Left renal pelvis (tissue), 4 donors: ENCODE results near the gene PAXX. TPM values are rescaled to one million over a fixed set of nuclear protein-coding genes. Genes with fewer than 3 reads are reported as not detected.

Source experiments
- DNase-seq, 4 donors: peaks; one replicate each; pipeline ENCODE4 v3.0.0-alpha.2; 2013; ENCODE audit warnings: low read depth in 4 of 4, low spot score in 3 of 4
- polyA plus RNA-seq, 4 donors: library from polyadenylated mRNA; unstranded; fragments of 120-200 nt; gene quantifications; one replicate each; pipeline ENCODE4 v1.2.1, GENCODE V29; 2013; ENCODE audit not compliant: insufficient read length in 4 of 4

PAXX gene
- polyA plus RNA-seq, 4 donors = 22.4 to 46.5 (median 28.3) TPM

DNA sequence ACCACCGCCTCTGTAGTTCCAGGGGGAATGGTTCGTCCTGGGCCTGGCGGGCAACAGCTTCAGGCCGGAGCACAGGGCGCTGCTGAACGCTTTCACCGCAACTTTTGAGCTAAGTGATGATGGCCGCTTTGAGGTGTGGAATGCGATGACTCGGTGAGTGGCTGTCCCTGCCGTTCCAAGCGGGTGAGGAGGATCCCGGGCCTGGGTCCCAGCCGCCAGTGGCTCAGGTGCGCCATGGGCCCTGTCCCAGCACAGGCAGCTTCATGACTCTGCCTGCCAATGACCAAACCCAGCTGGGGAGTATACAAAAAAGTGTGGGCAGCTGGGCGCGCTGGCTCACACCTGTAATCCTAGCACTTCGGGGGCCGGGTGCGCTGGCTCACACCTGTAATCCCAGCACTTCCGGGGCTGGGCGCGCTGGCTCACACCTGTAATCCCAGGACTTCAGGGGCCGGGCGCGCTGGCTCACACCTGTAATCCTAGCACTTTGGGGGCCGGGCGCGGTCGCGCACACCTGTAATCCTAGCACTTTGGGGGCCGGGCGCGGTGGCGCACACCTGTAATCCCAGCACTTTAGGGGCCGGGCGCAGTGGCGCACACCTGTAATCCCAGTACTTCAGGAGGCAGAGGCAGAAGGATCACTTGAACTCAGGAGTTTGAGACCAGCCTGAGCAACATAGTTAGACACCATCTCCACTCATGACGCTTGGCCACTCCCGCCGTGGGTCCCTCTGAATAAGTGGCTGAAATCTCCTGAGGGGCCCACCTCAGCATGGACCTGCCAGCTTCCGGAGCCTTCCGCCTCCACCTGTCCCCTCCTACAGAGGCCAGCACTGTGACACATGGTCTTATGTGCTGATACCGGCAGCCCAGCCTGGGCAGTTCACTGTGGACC, 39.1 kb upstream of the PAXX start:
- DNase-seq = no peak

DNA sequence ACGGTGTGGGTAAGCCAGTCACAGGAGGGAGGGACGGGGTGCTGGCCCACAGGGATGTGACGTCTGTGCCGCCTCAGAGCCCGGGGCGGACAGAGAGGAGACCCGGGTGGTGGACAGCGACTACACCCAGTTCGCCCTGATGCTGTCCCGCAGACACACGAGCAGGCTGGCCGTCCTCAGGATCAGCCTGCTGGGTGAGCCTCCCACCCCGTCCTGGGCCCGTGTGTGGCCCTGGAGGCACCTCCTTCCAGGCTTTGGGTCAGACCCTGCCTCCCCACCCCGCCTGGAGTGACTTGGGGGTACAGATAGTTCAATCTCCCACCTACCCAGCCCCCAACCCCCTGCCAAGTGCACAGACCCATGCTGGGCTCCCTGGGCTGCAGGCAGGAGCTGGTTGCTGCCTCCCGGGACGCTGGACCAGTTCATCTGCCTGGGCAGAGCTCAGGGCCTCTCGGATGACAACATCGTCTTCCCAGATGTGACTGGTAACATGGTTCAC, 38.4 kb upstream of the PAXX start:
- DNase-seq = no peak

DNA sequence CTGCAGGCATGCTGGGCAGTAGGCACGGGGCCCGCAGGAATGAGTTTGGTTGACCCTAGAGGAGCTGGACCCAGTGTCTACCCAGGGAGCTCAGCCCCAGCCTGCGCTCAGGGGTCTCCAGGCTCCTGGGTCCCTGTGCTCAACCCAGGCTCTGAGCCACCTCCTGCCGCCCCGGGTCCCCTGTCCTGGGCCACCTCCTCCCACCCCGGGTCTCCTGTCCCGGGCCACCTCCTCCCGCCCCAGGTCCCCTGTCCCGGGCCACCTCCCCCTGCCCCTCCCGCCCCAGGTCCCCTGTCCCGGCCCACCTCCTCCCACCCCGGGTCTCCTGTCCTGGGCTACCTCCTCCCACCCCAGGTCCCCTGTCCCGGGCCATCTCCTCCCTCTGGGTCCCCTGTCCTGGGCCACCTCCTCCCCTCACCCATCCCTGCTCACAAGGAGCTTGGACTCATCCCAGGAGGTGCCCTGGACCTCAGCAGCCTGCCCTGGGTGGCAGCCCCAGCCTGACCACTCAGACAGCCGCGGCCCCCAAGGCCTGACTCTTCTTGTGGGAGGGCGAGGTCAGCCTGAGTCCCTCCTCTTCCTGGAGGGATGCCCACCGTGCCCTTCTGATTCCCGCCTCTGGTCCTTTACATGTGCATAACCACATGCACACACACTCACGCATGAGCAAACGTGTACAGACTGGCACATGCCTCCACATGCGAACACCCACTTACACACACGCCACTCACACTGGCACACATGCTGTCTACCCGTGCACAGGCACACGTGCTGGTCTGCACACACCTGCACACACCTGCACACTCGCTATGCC, 37.7 kb upstream of the PAXX start:
- DNase-seq = no peak

DNA sequence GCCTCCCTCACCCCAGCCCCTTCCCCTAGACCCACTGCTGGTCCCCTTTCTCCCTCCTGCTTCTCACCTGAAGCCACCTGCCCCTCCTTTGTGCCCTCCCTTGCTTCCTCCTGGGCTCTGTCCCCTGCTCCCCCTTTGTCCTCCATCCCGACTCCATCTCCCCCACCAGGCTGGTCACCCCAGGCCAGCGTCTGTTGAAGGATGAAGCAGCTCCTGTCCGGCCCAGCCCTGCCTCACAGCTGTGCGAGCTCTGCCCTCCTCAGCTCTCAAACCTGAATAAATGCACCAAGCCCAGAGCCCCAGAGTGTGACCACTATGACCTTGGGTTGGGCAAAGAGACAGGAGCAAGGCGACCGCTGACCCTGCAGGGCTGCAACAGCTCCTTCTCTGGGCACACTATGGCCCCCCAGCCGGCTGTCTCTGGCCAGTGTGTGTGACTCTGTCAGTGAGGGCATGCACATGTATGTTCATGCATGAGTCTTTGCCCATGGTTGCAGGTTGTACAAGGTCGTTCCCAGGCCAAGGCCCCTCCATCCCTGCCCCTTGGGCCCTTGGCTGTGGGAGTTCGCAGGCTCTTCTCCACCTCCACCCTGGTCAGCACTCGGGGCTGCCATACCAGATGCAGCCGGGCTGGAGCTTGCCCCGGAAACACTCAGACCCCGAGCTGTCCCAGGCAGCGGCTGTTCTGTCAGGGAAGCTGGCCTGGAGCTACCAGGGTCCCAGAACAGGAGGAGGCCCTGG, 36.9 kb upstream of the PAXX start:
- DNase-seq = no peak

DNA sequence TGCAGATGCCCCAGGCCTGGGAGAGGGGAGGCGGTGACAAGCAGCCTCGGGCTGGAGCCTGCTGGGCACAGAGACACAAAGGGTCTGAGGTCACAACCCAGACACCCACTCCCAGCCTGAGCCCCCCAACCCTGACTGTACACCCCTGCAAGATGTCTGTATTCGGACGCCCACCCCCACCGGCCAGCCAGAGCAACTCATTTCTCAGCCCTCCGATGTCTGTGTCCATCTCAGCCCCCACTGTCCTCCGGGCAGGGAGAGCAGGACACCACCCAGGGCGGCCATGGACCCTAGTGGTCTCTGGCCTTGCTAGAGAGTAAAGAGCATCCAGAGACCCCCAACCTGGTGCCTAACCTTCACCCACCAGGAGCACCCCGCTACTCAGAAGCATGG, 36.3 kb upstream of the PAXX start:
- DNase-seq = no peak

DNA sequence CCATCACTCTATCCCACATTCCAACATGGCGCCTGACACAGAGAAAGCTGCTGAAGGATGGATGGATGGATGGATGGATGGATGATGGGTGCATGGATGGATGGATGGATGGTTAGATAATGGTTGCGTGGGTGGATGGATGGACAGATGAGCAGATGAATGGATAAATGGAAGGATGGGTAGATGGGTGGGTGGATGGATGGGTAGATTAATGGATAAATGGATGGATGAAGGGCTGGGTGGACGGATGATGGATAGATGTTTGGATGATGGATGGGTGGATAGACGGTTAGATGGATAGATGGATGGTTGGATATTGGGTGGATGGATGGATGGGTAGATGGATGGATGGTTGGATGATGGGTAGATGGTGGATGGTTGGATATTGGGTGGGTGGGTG, 35.6 kb upstream of the PAXX start:
- DNase-seq = no peak

DNA sequence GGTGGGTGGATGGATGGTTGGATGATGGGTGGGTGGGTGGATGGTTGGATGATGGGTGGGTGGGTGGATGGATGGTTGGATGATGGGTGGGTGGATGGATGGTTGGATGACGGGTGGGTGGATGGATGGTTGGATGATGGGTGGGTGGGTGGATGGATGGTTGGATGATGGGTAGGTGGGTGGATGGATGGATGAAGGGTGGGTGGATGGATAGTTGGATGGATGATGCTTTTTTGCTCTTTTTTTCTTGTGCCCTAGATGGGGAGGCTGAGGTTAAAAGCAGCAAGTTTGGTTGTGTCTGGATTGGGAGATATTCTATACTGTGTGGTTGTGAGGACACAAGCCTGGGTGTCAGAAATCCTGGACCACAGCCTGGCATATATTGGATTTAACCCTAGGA, 34.8 kb upstream of the PAXX start:
- DNase-seq = no peak

DNA sequence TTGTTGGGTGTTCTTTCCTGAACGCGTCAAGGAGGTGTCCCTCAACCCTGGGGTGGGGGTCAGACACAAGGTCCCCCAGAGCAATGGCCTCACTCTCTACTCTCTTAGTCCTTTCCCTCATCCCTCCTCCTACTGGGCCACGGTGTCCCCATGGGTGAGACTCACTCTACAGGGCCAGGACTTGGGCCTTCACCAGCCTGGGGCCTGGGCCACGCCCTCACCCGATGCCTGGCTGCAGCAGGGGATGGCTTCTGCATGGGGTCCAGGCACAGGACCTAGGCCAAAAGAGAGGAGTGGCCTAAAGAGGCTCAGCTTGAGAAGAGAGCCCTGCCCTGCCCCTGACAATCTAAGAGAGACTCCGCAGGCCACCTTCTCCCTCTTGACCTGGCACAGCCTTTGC, 34.3 kb upstream of the PAXX start:
- no peak for DNase-seq

DNA sequence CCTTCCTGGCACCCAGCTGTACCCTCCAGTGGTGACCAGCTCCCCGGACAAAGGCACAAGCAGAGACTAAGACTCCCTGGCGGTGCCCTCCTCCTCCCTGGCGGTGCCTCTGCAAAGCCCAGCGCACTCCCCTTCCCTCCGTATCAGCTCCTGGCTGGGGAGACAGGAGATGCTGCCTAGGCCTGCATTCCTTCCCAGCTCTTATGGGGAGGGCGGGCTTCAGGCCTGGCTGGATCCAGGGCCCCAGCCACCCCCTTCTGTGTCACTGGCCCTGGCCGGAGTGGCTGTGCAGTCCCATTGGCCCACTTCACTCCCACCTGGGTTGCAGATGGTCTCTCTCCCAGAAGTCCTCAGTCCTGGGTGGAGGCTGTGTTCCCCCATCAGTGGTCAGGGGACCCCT, 33.7 kb upstream of the PAXX start:
- no peak for DNase-seq

DNA sequence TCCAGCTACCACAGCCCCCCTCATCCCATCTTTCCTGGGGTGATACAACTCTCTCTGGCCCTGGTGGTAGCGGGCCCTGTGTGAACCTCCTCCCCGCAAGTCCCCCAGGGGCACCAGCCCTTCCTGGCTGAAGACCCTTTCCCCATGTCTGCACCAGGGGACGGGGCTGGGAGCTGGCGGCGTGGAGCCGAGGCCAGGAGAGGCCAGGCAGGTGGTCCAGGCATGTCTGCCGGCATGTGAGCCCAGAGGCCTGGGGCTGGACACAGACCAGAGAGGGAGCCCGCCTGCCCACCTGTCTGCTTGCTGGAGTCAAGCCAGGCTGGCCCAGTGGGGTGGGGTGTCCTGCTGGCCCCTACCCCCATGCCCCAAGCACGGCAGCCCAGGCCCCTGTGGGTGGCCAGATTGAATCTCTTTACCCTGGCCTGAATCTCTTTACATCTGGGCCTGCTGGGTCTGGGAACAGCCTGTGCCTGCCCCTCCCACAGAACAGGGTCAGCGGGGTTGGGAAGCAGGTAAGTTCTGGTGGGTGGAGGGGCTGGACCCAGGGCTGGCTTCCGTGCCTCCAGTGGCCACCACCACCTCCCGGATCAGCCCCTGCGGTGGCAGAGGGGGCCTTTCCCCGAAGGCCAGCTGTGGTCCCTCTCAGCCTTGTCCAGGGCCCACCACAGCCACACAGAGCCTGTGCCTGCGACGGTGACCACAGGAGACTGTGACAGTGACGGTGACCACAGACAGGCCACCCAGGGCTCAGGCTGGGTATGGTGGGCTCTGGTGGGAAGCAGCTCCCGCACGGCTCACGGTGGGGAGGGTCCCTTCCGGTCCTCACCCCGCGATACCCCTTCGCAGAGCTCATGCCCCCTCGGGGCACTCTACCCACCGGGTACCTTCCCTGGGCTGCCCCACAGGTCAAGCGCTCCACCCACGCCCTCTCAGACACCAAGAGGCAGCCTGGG, 33.0 kb upstream of the PAXX start:
- DNase-seq = no peak

DNA sequence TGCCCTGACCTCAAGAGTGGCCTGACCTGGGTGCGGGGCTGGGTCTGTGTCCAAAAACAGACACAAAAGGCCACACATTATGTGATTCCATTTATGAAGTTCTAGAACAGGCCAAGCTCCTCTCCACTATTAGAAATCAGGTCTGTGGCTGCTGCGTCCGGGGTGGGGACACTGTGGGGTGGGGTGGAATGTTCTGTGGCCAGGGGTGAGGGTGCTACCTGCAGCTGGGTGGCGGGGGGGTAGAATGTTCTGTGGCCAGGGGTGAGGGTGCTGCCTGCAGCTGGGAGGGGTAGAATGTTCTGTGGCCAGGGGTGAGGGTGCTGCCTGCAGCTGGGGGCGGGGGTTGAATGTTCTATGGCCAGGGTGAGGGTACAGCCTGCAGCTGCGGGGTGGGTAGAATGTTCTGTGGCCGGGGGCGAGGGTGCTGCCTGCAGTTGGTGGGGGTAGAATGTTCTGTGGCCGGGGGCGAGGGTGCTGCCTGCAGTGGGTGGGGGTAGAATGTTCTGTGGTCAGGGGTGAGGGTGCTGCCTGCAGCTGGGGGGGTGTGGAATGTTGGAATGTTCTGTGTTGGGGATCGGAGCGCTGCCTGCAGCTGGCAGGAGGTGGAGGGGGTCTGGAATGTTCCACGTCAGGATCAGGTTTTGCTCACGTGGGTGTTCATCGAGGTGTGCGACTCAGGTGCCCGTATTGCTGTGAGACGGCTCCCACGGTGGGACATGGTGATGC, 31.8 kb upstream of the PAXX start:
- no peak for DNase-seq

DNA sequence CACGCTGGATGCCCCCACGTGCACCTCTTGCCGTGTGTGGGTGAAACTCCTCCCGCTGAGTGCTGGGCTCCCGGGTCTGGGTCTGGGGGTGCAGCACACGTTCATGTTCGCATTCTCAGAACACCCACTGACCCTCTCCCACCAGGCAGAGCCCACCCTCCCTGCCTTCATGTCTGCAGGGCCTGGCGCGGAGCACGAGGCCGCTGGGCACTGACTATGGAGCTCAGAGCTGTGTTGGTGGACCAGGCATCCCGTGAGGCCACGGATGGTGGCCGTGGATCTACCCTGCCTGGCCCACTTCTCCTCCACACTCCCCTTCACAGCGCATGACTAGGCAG, 31.3 kb upstream of the PAXX start:
- DNase-seq = no peak

DNA sequence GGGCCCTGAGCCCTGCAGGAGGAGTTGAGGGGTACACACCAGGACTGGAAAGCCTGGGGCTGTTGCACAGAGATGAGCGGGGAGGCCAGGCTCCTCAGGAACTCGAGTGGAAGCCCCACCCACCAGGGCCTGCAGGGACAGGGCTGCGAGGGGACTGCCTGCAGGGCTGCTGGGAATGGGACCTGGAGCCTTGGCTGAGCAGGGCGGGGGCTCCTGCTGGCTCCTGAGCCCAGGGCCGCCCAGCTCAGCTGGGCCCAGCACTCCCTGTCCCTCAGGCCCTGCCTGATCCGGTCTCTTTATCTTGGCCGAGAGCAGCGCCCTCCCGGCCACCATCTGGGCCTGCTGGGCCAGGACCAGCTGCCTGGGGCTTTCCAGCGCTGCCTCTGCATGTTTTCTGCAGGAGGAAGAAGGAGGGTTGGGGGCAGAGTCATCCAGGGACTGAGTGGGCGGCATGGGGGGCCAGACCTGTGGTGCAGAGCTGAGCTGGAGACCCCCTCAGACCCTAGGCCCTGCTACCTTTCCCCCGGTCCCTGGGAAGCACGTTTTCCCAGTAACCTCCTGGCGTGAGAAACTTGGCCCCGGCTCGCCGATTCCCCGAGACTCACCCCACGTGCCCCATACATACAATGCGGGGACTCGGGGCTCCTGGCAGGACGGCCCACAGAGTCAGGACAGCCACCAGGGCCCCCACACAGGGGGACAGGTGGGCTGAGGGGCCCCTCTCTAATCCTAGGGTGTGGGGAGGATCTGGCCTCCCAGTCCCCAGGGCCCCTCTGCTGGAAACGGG, 30.8 kb upstream of the PAXX start:
- DNase-seq = no peak

DNA sequence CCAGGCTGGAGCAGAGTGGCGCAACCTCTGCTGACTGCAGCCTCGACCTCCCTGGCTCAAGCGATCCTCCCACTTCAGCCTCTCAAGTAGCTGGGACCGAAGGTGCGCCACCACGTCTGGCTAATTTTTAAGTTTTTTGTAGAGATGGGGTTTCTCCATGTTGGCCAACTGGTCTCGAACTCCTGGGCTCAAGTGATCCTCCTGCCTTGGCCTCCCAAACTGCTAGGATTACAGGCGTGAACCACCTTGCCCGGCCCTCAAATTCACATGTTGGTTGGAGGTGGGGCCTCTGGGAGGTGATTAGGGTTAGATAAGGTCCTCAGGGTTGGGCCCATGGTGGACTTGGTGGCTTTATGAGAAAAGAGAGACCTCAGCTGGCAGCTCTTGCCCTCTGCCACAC, 30.1 kb upstream of the PAXX start:
- DNase-seq = no peak

DNA sequence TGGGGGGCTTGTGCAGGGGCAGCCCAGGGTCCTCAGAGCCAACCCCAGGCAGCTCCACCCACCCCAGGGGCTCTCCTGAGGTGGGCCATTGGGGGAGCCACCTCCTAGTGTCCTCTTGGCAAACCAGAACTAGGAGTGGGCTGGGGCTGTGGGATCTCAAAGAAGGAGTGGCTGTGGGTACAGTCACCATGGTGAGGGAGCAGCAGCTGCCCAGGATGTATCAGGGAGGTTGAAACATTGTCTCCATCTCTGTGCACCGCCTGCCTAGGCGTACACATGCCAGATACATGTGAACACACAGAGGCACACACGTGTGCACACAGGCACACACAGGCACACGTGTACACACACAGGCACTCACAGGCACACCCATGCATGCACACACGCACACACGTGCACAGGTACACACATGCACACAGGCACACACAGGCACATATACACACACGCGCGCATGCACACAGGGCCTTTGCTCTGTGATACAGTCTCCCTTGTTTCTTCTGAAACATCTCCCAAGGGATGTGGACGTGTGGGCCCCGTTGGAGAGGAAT, 29.4 kb upstream of the PAXX start:
- DNase-seq = no peak

DNA sequence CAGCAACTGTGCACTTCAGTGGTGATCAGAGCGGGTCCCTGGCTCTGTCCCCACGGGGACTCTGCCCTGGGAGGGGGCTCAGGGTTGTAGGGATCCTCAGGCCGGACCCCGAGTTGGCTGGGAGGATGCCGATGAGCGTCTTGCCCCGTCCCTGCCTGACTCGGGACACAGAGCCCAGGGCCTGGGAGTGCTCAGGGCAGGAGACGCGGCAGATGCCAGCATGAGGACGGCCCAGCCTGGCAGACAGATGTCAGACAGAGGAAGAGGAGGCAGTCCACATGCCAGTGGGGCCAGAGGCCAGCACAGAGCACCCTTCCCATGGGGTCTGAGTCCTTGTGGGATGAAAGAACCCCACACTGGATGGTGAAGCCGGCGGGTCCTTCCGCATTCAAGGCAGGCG, 28.9 kb upstream of the PAXX start:
- no peak for DNase-seq

DNA sequence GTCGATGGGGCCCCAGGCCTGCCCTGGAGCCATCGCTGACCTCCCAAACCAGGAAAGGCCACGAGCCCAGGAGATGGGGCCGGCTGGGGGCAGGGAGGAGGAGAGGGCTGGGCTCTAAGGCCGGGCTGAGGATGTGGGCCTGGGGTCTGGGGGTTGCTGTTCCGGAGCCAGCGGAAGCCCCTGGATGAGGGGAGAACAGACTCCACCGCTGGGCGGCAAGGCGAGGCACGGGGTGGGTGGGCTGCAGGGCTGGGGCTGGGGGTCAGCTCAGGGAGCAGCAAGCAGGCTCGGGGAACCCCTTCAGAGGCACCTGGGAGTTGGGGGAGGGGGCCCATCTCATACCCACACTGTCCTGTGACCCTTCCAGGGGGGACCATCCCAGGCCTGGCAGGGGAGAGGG, 28.5 kb upstream of the PAXX start:
- DNase-seq = no peak

DNA sequence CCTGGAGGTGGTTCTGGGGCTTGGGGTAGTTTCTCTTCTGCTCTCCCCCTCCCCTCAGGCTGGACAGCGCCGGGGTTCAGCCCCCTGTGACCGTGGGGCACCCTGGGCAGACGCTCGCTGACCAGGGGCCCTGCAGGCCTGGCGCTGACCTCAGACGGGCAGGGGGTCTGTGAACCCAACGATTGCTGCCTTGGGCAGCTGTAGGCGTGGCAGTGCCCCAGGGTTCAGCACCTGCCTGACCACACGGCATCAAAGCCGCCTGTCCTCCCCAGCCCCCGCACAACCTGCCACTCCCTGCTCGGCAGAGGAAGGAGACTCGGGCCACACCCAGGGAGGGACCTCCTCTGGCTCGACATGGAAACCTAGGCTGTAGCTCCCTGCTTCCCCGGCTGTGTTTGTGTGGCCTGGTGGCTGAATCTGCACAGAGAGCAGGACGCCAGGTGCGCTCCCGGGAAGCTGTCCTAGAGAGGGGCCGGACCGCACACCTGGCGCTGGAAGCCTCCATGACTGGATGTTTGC, 28.0 kb upstream of the PAXX start:
- no peak for DNase-seq
